Activated T-cell treated with anti-CD3 and anti-CD28 coated beads, Interleukin-2, amount 50 U/mL, for 24 hours (primary cell): ENCODE results near the gene TIMM13.
"Not testable (repeated sequence)": the region's sequence is repeated elsewhere in the genome, so short reads cannot be mapped to it uniquely, and the experiment has no call there.

Source experiments
- DNase-seq: peaks from one replicate; pipeline ENCODE4 v3.0.0-alpha.2; 2020
- H3K27ac Mint-ChIP-seq: 2 replicates; pipeline ENCODE4 v1.8.0; 2020; ENCODE audit warnings: mild to moderate bottlenecking, mixed read lengths
- H3K27me3 Mint-ChIP-seq: 2 replicates; pipeline ENCODE4 v1.8.0; 2020; ENCODE audit warnings: mixed read lengths
- H3K36me3 Mint-ChIP-seq: 2 replicates; pipeline ENCODE4 v1.8.0; 2020; ENCODE audit warnings: low read depth, mixed read lengths
- H3K4me1 Mint-ChIP-seq: 2 replicates; pipeline ENCODE4 v1.8.0; 2020; ENCODE audit warnings: low read depth, mixed read lengths
- H3K4me3 Mint-ChIP-seq: 2 replicates; pipeline ENCODE4 v1.8.0; 2020; ENCODE audit warnings: mild to moderate bottlenecking, moderate library complexity, mixed read lengths
- H3K9me3 Mint-ChIP-seq: 2 replicates; pipeline ENCODE4 v1.8.0; 2020; ENCODE audit warnings: mixed read lengths

The TIMM13 gene

DNA sequence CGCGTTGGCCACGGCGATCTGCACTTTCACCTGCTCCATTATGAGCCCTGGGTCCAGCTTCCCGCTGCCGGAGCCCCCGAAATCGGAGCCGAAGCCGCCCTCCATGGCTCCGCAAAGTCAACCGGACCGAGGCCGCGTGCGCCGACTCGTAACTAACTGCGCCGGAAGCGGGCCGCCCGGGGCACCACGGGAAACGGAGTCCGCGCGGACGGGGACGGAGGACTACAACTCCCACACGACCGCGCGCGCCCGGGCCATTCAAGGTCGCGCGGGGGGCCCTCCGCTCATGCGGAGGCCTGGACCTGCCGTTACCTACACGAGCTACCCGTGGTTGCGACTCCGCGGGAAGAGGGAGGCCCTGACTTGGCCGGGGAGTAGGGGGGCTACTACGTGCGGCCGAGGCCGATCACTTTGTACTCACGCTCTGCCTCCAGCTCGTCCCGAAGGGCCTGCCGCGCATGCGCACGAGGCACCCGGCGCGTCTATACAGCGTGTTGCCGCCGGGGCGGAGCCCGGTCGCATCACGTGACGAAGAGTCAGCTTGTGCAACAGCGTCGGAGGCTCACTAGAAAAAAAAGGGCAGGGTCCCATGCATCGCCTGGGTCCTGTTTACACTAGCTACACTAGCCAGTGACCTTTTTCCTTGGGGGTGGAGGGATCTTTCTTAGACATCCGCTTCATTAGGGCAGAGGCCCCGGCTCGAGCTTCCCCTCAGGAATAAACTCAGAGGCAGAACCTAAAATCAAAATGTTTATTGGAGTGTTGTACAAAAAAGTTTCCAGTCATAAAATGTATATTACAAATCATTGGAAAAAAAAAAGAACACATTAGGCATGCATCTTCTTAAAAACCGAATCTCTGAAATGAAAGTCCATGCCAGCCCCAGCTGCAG lies at the start of gene TIMM13:
Gene TIMM13, minus strand, starts transcription at position 158 of the 892 bp plus-strand sequence. Its CDS starts 53 bp downstream, at position 105.
- H3K4me1 Mint-ChIP-seq: peaks cover 21% of the 10 kb centered on the region
- H3K9me3 Mint-ChIP-seq: no peaks in the 10 kb centered on the region
- no peaks in the 10 kb centered on the region for H3K27me3 Mint-ChIP-seq
- peak within 1 kb of the TSS; percentile 90 for H3K4me3 Mint-ChIP-seq
- peak within 1 kb of the TSS; percentile 99 for H3K27ac Mint-ChIP-seq
- DNase-seq: peak; percentile 98
- H3K36me3 Mint-ChIP-seq: peaks cover 67% of the 10 kb centered on the region

GRCh38 chr19:2476451-2477140 lies 49.2 kb upstream of the TIMM13 start:
- DNase-seq: peak; percentile 83
- Mint-ChIP-seq H3K9me3 (peaks cover 4% of the 10 kb centered on the region), H3K27me3 (no peaks in the 10 kb centered on the region), H3K27ac (peak overlapping the region; percentile 97), H3K4me3 (peak overlapping the region; percentile 99), H3K36me3 (peaks cover 29% of the 10 kb centered on the region), H3K4me1 (peaks cover 29% of the 10 kb centered on the region)

DNA sequence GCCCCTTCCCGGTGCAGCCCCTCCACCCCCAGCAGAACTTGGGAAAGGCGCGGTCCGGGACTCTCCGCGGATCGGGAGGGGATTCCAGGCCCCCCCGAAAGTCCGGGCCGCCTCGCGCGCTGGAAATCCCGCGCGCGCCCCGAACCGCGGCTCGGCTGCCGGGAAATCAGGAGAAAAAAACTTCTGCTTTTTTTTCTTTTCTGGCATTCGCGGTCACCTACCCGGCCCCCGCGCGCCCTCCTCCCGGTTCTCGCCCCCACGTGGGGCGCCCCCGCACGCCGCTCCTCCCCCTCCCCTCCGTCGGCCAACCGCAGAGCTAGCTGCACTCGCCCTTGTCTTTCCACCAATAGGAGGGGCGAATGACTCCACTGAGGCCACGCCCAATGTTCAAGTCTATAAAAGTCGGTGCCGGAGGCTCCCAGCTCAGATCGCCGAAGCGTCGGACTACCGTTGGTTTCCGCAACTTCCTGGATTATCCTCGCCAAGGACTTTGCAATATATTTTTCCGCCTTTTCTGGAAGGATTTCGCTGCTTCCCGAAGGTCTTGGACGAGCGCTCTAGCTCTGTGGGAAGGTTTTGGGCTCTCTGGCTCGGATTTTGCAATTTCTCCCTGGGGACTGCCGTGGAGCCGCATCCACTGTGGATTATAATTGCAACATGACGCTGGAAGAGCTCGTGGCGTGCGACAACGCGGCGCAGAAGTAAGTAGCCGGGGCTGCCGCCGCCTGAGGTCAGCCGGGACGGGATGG lies 48.5 kb upstream of the TIMM13 start, which contains the start of gene GADD45B:
Gene GADD45B, plus strand, starts transcription at position 426 of the 749 bp plus-strand sequence. Its CDS starts 232 bp downstream, at position 658.
- Mint-ChIP-seq H3K4me1 (peaks cover 31% of the 10 kb centered on the region), H3K27me3 (no peaks in the 10 kb centered on the region), H3K36me3 (peaks cover 29% of the 10 kb centered on the region), H3K4me3 (peak within 1 kb of the TSS; percentile 99), H3K9me3 (no peaks in the 10 kb centered on the region), H3K27ac (peak within 1 kb of the TSS; percentile 97)
- peak; percentile 97 for DNase-seq

DNA sequence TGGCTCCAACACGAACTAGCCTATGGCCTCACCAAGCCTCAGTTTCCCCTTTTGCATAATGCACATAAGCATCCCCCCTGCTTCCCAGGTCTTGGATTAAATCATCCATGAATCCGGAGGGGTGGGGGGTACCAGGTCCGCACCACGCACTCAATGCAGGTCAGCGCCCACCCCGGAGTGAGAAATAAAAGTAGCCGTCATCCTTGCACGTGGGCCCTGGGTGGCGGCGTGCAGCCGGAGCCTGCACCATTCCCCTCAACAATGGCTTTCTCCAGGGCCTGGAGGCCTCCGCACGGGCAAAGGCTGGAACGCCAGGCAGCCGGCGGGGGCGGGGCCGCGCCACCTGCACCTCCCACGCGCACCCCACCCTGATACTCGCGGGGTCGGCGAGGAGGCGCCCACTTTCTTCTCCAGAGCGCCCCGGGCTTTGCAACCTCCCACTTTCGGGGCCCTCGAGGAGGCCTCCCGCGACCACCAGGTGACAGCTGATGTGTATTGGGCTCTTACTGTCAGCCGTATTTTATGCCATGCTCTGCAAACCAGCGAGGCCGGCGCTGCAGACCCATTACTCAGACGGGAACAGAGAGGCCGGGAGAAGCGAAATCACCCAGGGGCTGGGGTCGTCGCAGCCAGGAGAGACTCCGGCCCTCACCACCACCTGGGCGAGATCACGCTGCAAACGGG lies 47.8 kb upstream of the TIMM13 start:
- peaks cover 29% of the 10 kb centered on the region for H3K36me3 Mint-ChIP-seq
- peak overlapping the region; percentile 97 for H3K27ac Mint-ChIP-seq
- H3K27me3 Mint-ChIP-seq: no peaks in the 10 kb centered on the region
- H3K4me1 Mint-ChIP-seq: peaks cover 31% of the 10 kb centered on the region
- H3K4me3 Mint-ChIP-seq: peak overlapping the region; percentile 99
- H3K9me3 Mint-ChIP-seq: no peaks in the 10 kb centered on the region
- DNase-seq: peak; percentile 84

GRCh38 chr19:2474232-2475017 lies 47.0 kb upstream of the TIMM13 start:
- H3K27me3 Mint-ChIP-seq: no peaks in the 10 kb centered on the region

GRCh38 chr19:2469915-2470200 lies 42.5 kb upstream of the TIMM13 start:
- H3K9me3 Mint-ChIP-seq, H3K36me3 Mint-ChIP-seq, H3K4me3 Mint-ChIP-seq, H3K27me3 Mint-ChIP-seq, DNase-seq: not testable (repeated sequence)
- peaks cover 16% of the 10 kb centered on the region for H3K4me1 Mint-ChIP-seq
- H3K27ac Mint-ChIP-seq: peak overlapping the region; percentile 77

More at GRCh38 chr19:2474232-2475017, 47.0 kb upstream of the TIMM13 start:
- peak overlapping the region; percentile 97 for H3K27ac Mint-ChIP-seq
- peaks cover 29% of the 10 kb centered on the region for H3K36me3 Mint-ChIP-seq
- H3K4me1 Mint-ChIP-seq: peaks cover 29% of the 10 kb centered on the region
- H3K9me3 Mint-ChIP-seq: no peaks in the 10 kb centered on the region
- DNase-seq: peak; percentile 95
- H3K4me3 Mint-ChIP-seq: peak overlapping the region; percentile 99

DNA sequence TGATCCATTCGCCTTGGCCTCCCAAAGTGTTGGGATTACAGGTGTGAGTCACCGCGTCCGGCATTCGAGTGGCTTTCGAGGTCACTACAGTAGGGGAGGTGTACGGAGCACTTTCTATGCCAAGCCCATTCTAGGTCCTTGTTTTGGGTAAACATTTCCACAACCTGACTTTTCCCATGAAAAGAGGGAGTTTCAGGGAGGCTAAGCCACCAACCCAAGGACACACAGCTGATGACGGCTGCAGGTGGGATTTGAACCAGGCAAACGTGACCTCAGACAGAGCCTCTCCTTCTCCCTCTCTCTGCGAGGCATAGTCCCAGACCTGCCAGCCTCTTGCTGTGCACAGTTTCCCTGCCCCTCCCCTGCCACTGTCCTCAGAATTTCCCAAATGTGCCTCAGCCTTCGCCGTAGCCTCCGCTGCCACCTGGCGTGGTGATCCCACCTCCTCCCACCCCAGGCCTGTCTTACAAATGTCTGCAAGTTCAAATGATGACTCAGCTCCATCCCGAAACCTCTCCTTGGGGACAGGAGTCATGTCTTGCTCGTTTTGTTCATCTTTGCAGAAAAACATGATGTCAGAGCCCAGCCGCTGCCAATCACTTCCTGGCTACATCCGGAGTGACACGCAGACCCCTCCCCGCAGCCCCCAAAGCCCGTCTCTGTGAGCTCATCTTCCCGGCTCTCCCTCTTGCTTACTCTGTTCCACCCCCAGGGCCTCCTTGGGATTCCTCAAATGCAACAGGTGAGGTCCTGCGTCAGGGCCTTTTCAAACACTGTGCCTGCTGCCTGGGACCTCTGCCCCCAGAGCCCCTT lies 41.9 kb upstream of the TIMM13 start:
- Mint-ChIP-seq H3K27ac (peak overlapping the region; percentile 77), H3K4me3 (no peak overlapping the region)

DNA sequence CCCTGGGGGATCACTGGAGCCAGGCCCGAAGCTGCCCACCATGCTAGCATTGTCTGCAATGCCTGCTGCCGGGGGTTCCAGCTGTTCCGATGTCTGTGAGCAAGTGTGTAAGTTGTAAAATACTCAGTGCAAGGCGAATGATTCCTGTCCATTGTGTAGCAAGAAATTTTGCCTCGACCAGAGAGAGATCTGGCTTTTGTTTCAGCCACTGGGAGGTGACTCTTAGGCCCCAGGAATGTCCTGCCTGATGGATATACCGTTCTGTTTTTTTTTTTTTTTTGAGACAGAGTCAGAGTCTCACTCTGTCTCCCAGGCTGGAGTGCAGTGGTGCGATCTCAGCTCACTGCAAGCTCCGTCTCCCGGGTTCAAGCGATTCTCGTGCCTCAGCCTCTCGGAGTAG lies 41.2 kb upstream of the TIMM13 start:
- Mint-ChIP-seq H3K9me3 (no peaks in the 10 kb centered on the region), H3K4me3 (no peak overlapping the region), H3K27ac (no peak overlapping the region), H3K36me3 (no peaks in the 10 kb centered on the region), H3K27me3 (no peaks in the 10 kb centered on the region), H3K4me1 (peaks cover 12% of the 10 kb centered on the region)
- DNase-seq: no peak

More for the DNA sequence above, 41.9 kb upstream of the TIMM13 start:
- Mint-ChIP-seq H3K9me3 (no peaks in the 10 kb centered on the region), H3K4me1 (peaks cover 15% of the 10 kb centered on the region), H3K27me3 (no peaks in the 10 kb centered on the region), H3K36me3 (no peaks in the 10 kb centered on the region)
- DNase-seq: peak; percentile 55

GRCh38 chr19:2464389-2464788 lies 37.0 kb upstream of the TIMM13 start:
- peaks cover 16% of the 10 kb centered on the region for H3K4me1 Mint-ChIP-seq
- H3K27me3 Mint-ChIP-seq: no peaks in the 10 kb centered on the region
- DNase-seq: no peak
- no peaks in the 10 kb centered on the region for H3K9me3 Mint-ChIP-seq
- H3K36me3 Mint-ChIP-seq: no peaks in the 10 kb centered on the region
- H3K27ac Mint-ChIP-seq: no peak overlapping the region
- no peak overlapping the region for H3K4me3 Mint-ChIP-seq

- peaks cover 11% of the 10 kb centered on the region for H3K4me1 Mint-ChIP-seq
- H3K4me3 Mint-ChIP-seq: peak overlapping the region; percentile 43
- not testable (repeated sequence) for DNase-seq, H3K36me3 Mint-ChIP-seq, H3K9me3 Mint-ChIP-seq, H3K27me3 Mint-ChIP-seq, H3K27ac Mint-ChIP-seq
These were observed 36.3 kb upstream of the TIMM13 start for GRCh38 chr19:2463694-2464093.

DNA sequence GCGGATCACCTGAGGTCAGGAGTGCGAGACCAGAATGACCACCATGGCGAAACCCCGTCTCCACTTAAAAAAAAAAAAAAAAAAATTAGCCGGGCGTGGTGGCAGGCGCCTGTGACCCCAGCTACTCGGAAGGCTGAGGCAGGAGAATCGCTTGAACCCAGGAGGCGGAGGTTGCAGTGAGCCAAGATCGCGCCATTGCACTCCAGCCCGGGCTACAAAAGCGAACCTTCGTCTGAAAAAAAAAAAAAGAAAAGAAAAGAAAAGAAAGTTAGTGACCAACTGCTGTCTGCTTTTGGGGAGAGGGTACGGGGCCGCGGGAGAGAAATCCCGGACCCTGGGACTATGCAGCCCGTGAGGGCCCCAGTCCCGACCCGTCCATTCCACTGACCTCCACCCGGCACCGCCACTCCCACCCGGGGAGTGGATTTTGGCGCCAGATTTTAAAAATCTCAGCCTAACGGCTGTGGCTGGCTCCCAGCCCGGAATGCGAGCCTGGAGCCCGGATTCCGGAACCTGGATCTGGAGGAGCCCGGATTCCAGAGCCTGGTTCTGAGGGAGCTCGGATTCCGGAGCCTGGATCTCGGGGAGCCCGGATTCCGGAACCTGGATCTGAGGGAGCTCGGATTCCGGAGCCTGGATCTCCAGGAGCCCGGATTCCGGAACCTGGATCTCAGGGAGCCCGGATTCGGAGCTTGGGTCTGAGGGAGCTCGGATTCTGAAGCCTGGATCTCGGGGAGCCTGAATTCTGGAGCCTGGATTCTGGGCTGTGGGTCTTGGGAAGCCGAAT lies 35.4 kb upstream of the TIMM13 start:
- DNase-seq: no peak
- Mint-ChIP-seq H3K27ac (peak overlapping the region; percentile 5), H3K27me3 (no peaks in the 10 kb centered on the region), H3K4me1 (peaks cover 11% of the 10 kb centered on the region), H3K9me3 (no peaks in the 10 kb centered on the region), H3K4me3 (peak overlapping the region; percentile 87), H3K36me3 (no peaks in the 10 kb centered on the region)
